ENCODE data around the gene KLK14.

KLK14 gene

DNA sequence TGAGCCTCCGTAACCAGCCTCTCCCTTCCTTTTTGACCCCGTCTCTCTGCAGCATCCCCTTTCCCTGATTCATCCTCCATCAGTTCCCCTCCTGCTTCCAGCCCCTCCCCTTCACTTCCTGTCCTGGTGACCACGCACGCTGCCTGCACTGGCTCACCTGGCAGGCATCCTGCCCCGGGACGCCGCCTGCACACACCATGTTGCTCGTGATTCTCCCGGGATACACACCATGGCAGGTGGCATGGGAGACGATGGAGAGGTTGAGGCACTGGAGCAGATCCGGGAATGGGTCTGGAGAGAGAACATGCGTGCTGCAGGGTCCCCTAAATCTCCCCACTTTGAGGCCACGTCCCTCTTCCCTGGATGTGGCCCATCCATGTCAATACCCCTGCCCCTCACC, 52.1 kb downstream of the KLK14 start:
- H3K4me3 ChIP-seq (ENCODE audit: control insufficient read depth, low read depth, low read length): no peak overlapping the region
- no peak for DNase-seq (ENCODE audit: low read depth)
- TF ChIP-seq, protein P1, sequence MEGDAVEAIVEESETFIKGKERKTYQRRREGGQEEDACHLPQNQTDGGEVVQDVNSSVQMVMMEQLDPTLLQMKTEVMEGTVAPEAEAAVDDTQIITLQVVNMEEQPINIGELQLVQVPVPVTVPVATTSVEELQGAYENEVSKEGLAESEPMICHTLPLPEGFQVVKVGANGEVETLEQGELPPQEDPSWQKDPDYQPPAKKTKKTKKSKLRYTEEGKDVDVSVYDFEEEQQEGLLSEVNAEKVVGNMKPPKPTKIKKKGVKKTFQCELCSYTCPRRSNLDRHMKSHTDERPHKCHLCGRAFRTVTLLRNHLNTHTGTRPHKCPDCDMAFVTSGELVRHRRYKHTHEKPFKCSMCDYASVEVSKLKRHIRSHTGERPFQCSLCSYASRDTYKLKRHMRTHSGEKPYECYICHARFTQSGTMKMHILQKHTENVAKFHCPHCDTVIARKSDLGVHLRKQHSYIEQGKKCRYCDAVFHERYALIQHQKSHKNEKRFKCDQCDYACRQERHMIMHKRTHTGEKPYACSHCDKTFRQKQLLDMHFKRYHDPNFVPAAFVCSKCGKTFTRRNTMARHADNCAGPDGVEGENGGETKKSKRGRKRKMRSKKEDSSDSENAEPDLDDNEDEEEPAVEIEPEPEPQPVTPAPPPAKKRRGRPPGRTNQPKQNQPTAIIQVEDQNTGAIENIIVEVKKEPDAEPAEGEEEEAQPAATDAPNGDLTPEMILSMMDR (conservative IDR thresholded peaks at IDR 0.05; ENCODE audit: control insufficient read depth, insufficient read depth, low read depth, low read length): no peak

DNA sequence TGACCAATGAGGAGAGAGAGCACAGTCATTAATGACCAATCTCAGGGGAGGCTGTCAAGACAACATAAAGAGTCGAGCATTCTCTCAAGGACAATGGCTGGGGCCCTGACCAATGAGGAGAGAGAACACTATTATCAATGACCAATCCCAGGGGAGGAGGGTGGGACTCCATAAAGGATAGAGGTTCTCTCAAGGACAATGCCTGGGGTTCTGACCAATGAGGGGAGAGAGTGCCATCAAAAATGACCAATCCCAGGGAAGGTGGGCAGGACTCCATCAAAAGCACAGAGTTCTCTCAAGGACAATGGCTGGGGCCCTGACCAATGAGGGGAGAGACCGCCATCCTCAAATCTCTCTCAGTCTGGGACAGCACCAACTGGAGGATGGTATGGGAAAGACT, 53.0 kb downstream of the KLK14 start:
- TF ChIP-seq, protein P1 (conservative IDR thresholded peaks at IDR 0.05; ENCODE audit: control insufficient read depth, insufficient read depth, low read depth, low read length): no peak
- no peak for DNase-seq (ENCODE audit: low read depth)
- H3K4me3 ChIP-seq (ENCODE audit: control insufficient read depth, low read depth, low read length): no peak overlapping the region

All from fibroblast of mammary gland (primary cell).